ENCODE results near the gene MRPL40.
"Not testable (repeated sequence)": the region's sequence is repeated elsewhere in the genome, so short reads cannot be mapped to it uniquely, and the experiment has no call there.

Gene MRPL40

DNA sequence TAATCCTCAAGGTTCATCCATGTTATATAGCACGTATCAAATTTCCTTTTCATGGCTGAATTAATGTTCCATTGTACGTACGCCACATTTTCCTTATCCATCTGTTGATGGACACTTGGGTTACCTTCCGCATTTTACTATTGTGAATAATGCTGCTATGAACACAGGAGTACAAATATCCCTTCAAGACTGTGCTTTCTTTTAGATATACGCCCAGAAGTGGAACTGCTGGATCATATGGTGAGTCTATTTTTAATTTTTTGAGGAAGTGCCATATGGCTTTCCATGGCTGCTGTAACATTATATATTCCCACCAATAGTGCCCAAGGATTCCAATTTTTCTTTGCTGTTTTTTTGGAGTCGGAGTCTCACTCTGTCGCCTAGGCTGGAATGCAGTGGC lies 6.0 kb downstream of the MRPL40 start:
- no peak for DNase-seq (ENCODE audit: low read depth, low spot score)
- H3K4me3 ChIP-seq (ENCODE audit: low read depth, low read length), result no peak overlapping the region
- TF ChIP-seq, protein P1, sequence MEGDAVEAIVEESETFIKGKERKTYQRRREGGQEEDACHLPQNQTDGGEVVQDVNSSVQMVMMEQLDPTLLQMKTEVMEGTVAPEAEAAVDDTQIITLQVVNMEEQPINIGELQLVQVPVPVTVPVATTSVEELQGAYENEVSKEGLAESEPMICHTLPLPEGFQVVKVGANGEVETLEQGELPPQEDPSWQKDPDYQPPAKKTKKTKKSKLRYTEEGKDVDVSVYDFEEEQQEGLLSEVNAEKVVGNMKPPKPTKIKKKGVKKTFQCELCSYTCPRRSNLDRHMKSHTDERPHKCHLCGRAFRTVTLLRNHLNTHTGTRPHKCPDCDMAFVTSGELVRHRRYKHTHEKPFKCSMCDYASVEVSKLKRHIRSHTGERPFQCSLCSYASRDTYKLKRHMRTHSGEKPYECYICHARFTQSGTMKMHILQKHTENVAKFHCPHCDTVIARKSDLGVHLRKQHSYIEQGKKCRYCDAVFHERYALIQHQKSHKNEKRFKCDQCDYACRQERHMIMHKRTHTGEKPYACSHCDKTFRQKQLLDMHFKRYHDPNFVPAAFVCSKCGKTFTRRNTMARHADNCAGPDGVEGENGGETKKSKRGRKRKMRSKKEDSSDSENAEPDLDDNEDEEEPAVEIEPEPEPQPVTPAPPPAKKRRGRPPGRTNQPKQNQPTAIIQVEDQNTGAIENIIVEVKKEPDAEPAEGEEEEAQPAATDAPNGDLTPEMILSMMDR (IDR thresholded peaks at IDR 0.05; ENCODE audit: low read depth, low read length), result no peak
- in situ Hi-C loops (cut with HindIII; ENCODE audit: low sequenced_read_pairs), result no loop called here

DNA sequence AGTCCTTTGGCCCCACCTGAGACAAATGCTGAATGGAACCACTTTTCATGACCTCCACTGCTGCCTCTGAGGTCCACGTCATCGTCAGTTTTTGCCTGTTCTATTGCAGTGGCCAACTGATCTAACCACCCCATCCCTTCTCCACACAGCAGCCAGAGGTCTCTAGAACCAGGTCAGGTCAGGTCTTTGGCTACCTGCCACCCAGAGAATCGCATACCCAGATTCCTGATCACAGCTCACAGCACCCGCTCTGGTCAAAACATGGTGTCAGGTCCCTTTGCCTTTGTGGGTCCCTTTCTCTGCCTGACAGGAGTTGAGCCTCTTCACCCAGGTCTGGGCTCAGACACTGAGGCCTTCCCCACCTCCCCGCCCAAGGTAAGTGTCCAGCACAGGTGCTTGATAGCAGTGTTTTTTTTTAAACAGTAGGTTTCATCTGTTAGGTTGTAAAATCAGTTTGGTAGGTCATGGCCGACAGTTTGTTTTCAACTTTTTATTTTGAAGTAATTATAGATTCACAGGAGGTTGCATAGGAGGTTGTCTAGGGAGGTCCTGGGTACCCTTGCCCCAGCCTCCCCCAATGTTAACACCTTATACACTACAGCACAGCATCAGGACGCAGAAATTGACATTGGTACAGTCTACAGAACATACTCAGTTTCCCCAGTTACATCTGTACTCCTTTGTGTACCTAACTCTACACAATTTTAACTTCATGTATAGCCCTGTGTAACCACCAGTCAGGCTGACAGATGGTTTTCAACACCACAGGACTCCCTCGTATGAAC lies 8.3 kb downstream of the MRPL40 start:
- H3K4me3 ChIP-seq (ENCODE audit: low read depth, low read length), result no peak overlapping the region
- in situ Hi-C loops (cut with HindIII; ENCODE audit: low sequenced_read_pairs), result no loop called here
- no peak for DNase-seq (ENCODE audit: low read depth, low spot score)
- TF ChIP-seq, protein P1 (IDR thresholded peaks at IDR 0.05; ENCODE audit: low read depth, low read length), result no peak

DNA sequence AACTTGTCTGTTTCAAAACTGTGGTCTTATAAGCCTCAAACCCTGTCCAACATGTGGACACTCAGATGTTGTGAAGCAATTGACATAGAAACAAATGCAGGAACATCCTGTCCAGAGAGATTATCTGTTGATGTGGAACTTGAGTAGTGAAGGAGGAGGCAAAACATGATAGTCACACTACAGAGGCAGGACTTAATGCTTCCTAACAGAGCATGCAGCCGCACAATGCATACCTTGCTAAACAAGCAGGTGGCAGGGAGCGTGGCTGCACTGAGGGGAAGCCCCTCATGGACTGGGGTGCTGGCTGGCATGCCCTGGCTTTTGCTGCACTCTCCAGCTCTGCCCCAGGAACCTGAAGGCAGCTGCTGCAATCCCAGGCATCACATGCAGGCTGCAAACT lies 9.8 kb downstream of the MRPL40 start:
- no peak for DNase-seq (ENCODE audit: low read depth, low spot score)
- no peak overlapping the region for H3K4me3 ChIP-seq (ENCODE audit: low read depth, low read length)
- in situ Hi-C loops (cut with HindIII; ENCODE audit: low sequenced_read_pairs), result no loop called here
- TF ChIP-seq, protein P1 (IDR thresholded peaks at IDR 0.05; ENCODE audit: low read depth, low read length), result no peak

DNA sequence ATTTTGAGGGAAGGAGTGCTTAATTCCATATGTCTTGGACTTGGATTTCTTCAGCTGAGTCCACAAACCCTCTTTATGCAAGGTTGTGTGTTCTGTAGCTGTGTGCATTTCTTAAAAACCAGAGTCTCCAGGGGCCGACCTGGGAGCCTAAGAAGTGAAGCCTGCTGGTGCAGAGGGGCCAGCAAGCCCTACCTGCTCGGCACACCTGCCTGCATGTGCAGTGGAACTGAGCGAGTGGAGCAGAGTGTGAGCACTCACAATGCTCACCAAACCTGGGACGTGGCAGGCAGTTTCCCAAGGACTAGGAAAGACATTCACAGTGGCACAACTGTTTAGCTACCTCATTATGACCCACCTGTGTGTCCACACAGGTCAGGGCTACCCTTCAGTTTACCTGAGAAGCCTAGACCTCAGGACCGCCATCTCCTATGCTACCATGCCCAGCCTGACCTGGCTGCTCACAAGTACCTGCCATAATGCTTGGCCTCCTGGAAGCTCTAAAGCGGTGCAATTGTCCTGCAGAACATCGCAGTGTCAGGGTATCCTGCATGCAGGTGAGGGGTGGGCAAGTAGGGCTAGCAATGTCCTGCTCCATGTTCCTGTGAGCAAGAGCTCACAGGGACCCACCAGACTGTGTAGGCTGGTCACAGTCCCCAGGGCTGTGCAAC lies 11.3 kb downstream of the MRPL40 start:
- in situ Hi-C loops (cut with HindIII; ENCODE audit: low sequenced_read_pairs), result no loop called here
- TF ChIP-seq, protein P1 (IDR thresholded peaks at IDR 0.05; ENCODE audit: low read depth, low read length), result no peak
- DNase-seq (ENCODE audit: low read depth, low spot score), result no peak

DNA sequence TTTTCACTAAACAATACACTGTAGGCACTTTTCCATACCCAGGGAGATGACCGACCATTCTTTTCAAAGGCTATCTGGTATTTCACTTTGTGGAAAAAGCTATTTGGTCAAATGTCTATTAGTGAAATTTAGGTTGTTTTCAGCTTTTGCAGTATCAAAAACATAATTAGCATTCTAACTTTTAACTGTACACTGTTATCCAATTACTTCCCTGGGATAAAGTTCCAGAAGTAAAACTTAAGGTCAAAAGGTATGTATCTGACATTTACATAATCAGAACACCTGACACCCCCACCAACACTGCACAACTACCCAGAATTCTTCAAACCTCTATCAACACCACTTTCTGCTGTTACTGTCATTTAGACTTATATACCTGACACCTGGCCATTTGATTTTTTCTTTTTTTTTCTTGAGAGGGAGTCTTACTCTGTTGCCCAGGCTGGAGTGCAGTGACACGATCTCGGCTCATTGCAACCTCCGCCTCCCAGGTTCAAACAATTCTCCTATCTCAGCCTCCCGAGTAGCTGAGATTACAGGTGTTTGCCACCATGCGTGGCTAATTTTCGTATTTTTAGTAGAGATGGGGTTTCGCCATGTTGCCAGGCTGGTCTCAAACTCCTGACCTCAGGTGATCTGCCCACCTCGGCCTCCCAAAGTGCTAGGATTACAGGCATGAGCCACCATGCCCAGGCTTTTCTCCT lies 13.1 kb downstream of the MRPL40 start:
- H3K4me3 ChIP-seq (ENCODE audit: low read depth, low read length); in situ Hi-C loops (cut with HindIII; ENCODE audit: low sequenced_read_pairs); DNase-seq (ENCODE audit: low read depth, low spot score): not testable (repeated sequence)

More for the DNA sequence above, 11.3 kb downstream of the MRPL40 start:
- H3K4me3 ChIP-seq (ENCODE audit: low read depth, low read length), result no peak overlapping the region

DNA sequence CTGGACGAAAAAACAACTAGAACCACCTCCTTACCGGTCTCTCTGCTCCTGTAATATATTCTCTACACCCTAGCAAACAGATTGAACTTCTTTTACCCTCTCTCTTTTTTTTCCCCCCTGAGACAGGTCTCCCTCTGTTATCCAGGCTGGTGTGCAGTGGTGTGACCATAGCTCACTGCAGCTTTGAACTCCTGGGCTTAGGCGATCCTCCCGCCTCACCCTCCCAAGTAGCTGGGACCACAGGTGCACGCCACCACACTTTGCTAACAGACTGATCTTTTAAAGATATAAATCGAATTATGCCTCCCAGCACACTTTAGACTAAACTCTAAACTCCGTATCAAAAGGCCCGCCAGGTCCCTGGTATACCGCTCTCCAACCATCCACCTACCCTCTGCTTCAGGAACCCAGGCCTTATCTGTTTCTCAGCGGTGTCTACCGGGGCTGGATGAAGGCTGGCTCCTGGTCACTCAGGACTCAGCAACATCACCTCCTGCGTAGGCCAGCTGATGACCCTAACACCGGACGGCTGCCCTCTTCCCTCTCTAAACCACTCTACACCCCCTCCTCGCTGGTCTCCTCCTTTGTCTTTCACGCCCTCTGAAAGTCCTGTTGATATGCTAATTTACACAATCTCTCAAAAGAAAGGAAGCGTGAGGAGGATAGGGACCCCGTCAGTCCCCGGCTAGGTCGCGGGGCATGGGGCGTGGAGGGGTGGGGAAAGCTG lies 14.4 kb downstream of the MRPL40 start:
- in situ Hi-C loops (cut with HindIII; ENCODE audit: low sequenced_read_pairs), result no loop called here
- TF ChIP-seq, protein P1 (IDR thresholded peaks at IDR 0.05; ENCODE audit: low read depth, low read length), result no peak
- H3K4me3 ChIP-seq (ENCODE audit: low read depth, low read length), result peak overlapping the region; percentile 80
- DNase-seq (ENCODE audit: low read depth, low spot score), result no peak
